SU-DHL-6 (cell line): ENCODE measurements around the gene PCGF1.

ENCODE experiments used
- H2AFZ ChIP-seq: fragments of 200-600 bp; sonication (generic); 2 replicates; pipeline ENCODE4 v1.6.1; 2014; ENCODE audit warnings: low read depth, mild to moderate bottlenecking, moderate library complexity, mixed read lengths, antibody characterized with exemption, low read length; ENCODE audit not compliant: severe bottlenecking
- H3F3A ChIP-seq: fragments of 200-600 bp; shearing (Covaris generic); 2 replicates; pipeline ENCODE4 v1.6.0; 2016; ENCODE audit warnings: antibody characterized with exemption, mild to moderate bottlenecking; ENCODE audit not compliant: insufficient read depth
- H3K27ac ChIP-seq: fragments of 200-600 bp; sonication (generic); 2 replicates; pipeline ENCODE4 v1.5.1; 2016; ENCODE audit warnings: low read depth, mild to moderate bottlenecking, low read length, moderate library complexity, mixed read lengths
- H3K27me3 ChIP-seq: fragments of 200-600 bp; sonication (generic), shearing (Covaris generic); 2 replicates; pipeline ENCODE4 v1.6.0; 2014; ENCODE audit warnings: mild to moderate bottlenecking, low read length
- H3K36me3 ChIP-seq: fragments of 200-600 bp; sonication (generic); 2 replicates; pipeline ENCODE4 v1.6.1; 2014; ENCODE audit warnings: mild to moderate bottlenecking, low read length, mixed read lengths
- H3K4me2 ChIP-seq: fragments of 300-600, 200-600 bp; shearing (Covaris generic), sonication (generic); 2 replicates; pipeline ENCODE4 v1.6.0; 2014; ENCODE audit warnings: low read length, low read depth, mild to moderate bottlenecking; ENCODE audit not compliant: poor library complexity, severe bottlenecking
- H3K4me3 ChIP-seq: fragments of 200-600 bp; sonication (generic); 2 replicates; pipeline ENCODE4 v1.5.1; 2014; ENCODE audit warnings: antibody characterized with exemption, low read length, mild to moderate bottlenecking, mixed read lengths; ENCODE audit not compliant: insufficient read depth, poor library complexity, severe bottlenecking
- H3K79me2 ChIP-seq: fragments of 200-600 bp; sonication (generic); 2 replicates; pipeline ENCODE4 v1.6.1; 2014; ENCODE audit warnings: mild to moderate bottlenecking, low read length, moderate library complexity; ENCODE audit not compliant: insufficient read depth
- H3K9ac ChIP-seq: fragments of 200-600 bp; sonication (generic); 2 replicates; pipeline ENCODE4 v1.7.0; 2014; ENCODE audit warnings: mild to moderate bottlenecking, low read length
- H3K9me2 ChIP-seq: fragments of 200-600 bp; sonication (generic); replicated peaks from 2 replicates; pipeline ENCODE4 v1.6.1; 2014; ENCODE audit warnings: low read length; ENCODE audit not compliant: insufficient read depth
- H3K9me3 ChIP-seq: fragments of 200-600 bp; sonication (generic); 2 replicates; pipeline ENCODE4 v1.6.1; 2014; ENCODE audit warnings: low read length, mixed read lengths; ENCODE audit not compliant: insufficient read depth
- H4K20me1 ChIP-seq: fragments of 200-600 bp; sonication (generic); 2 replicates; pipeline ENCODE4 v1.6.1; 2014; ENCODE audit warnings: low read depth, mild to moderate bottlenecking, antibody characterized with exemption, low read length, moderate library complexity, mixed read lengths
- CTCF ChIP-seq: fragments of 200-600 bp; sonication (generic); IDR thresholded peaks from one replicate; pipeline ENCODE4 v1.5.1; 2017; ENCODE audit warnings: antibody characterized with exemption, mild to moderate bottlenecking, low read length, moderate library complexity; ENCODE audit not compliant: insufficient read depth, poor library complexity, severe bottlenecking
- EZH2phosphoT487 ChIP-seq: fragments of 200-600 bp; sonication (generic), shearing (Covaris generic); conservative IDR thresholded peaks from 2 replicates; pipeline ENCODE4 v1.6.1; 2018; ENCODE audit warnings: mild to moderate bottlenecking, antibody characterized with exemption, low read length, moderate library complexity, mixed read lengths

The PCGF1 gene

GRCh38 chr2:74474481-74474880, 33.0 kb downstream of the PCGF1 start:
- Histone ChIP-seq H3K36me3 (no peaks in the 10 kb centered on the region), H3K27me3 (no peaks in the 10 kb centered on the region), H3K4me3 (no peak overlapping the region), H3K4me2 (no peak overlapping the region), H3K9ac (no peak overlapping the region), H4K20me1 (no peaks in the 10 kb centered on the region), H3K79me2 (no peaks in the 10 kb centered on the region), H3K27ac (no peak overlapping the region), H3K9me3 (no peaks in the 10 kb centered on the region), H3K9me2 (no peaks in the 10 kb centered on the region), H2AFZ (no peak overlapping the region), H3F3A (peaks cover 20% of the 10 kb centered on the region)
- TF ChIP-seq CTCF (no peak), EZH2phosphoT487 (no peak)

- no peaks in the 10 kb centered on the region for H3K9me3 ChIP-seq
- H3K9ac ChIP-seq, result peak overlapping the region; percentile 78
- no peaks in the 10 kb centered on the region for H3K9me2 ChIP-seq
- H3K4me3 ChIP-seq, result peak overlapping the region; percentile 72
- no peaks in the 10 kb centered on the region for H3K79me2 ChIP-seq
- peaks cover 20% of the 10 kb centered on the region for H3F3A ChIP-seq
- H2AFZ ChIP-seq, result peak overlapping the region; percentile 88
- H3K27me3 ChIP-seq, result no peaks in the 10 kb centered on the region
- H3K4me2 ChIP-seq, result peak overlapping the region; percentile 98
- no peaks in the 10 kb centered on the region for H3K36me3 ChIP-seq
- peak overlapping the region; percentile 89 for H3K27ac ChIP-seq
- no peak for TF ChIP-seq CTCF
- no peak for TF ChIP-seq EZH2phosphoT487
- no peaks in the 10 kb centered on the region for H4K20me1 ChIP-seq
Measured at GRCh38 chr2:74472945-74473258, 34.6 kb downstream of the PCGF1 start.

GRCh38 chr2:74472086-74472944, 35.2 kb downstream of the PCGF1 start, which contains the start of gene MRPL53:
TSS of gene MRPL53 (minus strand) at chr2:74472680. CDS start at chr2:74472660, 20 bp downstream.
- H3K27me3 ChIP-seq, result no peaks in the 10 kb centered on the region
- H3K9me2 ChIP-seq, result no peaks in the 10 kb centered on the region
- peak within 1 kb of the TSS; percentile 98 for H3K4me2 ChIP-seq
- peak within 1 kb of the TSS; percentile 78 for H3K9ac ChIP-seq
- peak within 1 kb of the TSS; percentile 88 for H2AFZ ChIP-seq
- no peak for TF ChIP-seq EZH2phosphoT487
- TF ChIP-seq CTCF, result no peak
- H3K27ac ChIP-seq, result peak within 1 kb of the TSS; percentile 89
- H4K20me1 ChIP-seq, result no peaks in the 10 kb centered on the region
- H3K9me3 ChIP-seq, result no peaks in the 10 kb centered on the region
- no peaks in the 10 kb centered on the region for H3K79me2 ChIP-seq
- peaks cover 20% of the 10 kb centered on the region for H3F3A ChIP-seq
- H3K36me3 ChIP-seq, result no peaks in the 10 kb centered on the region
- H3K4me3 ChIP-seq, result peak within 1 kb of the TSS; percentile 72
